ENCODE measurements around the gene LIN28B.

LIN28B gene

GRCh38 chr6:105015482-105015881 is 58.6 kb downstream of the LIN28B start:
- DNase-seq: no peak

GRCh38 chr6:105019285-105019684 is 62.4 kb downstream of the LIN28B start:
- no peak for DNase-seq

- no peak for DNase-seq
Observed at GRCh38 chr6:105021399-105021798, 64.5 kb downstream of the LIN28B start.

GRCh38 chr6:105022416-105022815 is 65.5 kb downstream of the LIN28B start:
- DNase-seq: no peak

- no peak for DNase-seq
Observed at GRCh38 chr6:105024803-105025202, 67.9 kb downstream of the LIN28B start.

- DNase-seq: no peak
Observed at GRCh38 chr6:105028898-105029297, 72.0 kb downstream of the LIN28B start.

- no peak for DNase-seq
Observed at GRCh38 chr6:105029581-105029980, 72.7 kb downstream of the LIN28B start.

GRCh38 chr6:105034470-105034869 is 77.6 kb downstream of the LIN28B start:
- DNase-seq: no peak

GRCh38 chr6:105035299-105035698 is 78.4 kb downstream of the LIN28B start:
- no peak for DNase-seq

- DNase-seq: no peak
Observed at GRCh38 chr6:105036351-105036750, 79.4 kb downstream of the LIN28B start.

GRCh38 chr6:105038259-105038658 is 81.4 kb downstream of the LIN28B start:
- no peak for DNase-seq

- DNase-seq: no peak
Observed at GRCh38 chr6:105041880-105042279, 85.0 kb downstream of the LIN28B start.

- DNase-seq: no peak
Observed at GRCh38 chr6:105042648-105043047, 85.7 kb downstream of the LIN28B start.

- DNase-seq: no peak
Observed at GRCh38 chr6:105043979-105044378, 87.1 kb downstream of the LIN28B start.

GRCh38 chr6:105045526-105045925 is 88.6 kb downstream of the LIN28B start:
- DNase-seq: no peak

- DNase-seq: no peak
Observed at GRCh38 chr6:105051941-105052471, 95.1 kb downstream of the LIN28B start.

GRCh38 chr6:105056646-105057045 is 99.7 kb downstream of the LIN28B start:
- DNase-seq: no peak

GRCh38 chr6:105057160-105057559 is 100.3 kb downstream of the LIN28B start:
- no peak for DNase-seq

GRCh38 chr6:105058316-105058715 is 101.4 kb downstream of the LIN28B start:
- DNase-seq: no peak

- DNase-seq: no peak
Observed at GRCh38 chr6:105058846-105059245, 101.9 kb downstream of the LIN28B start.

- no peak for DNase-seq
Observed at GRCh38 chr6:105066233-105066632, 109.3 kb downstream of the LIN28B start.

GRCh38 chr6:105066836-105067235 is 109.9 kb downstream of the LIN28B start:
- no peak for DNase-seq

- DNase-seq: no peak
Observed at GRCh38 chr6:105067329-105067728, 110.4 kb downstream of the LIN28B start.

GRCh38 chr6:105068407-105068806 is 111.5 kb downstream of the LIN28B start:
- no peak for DNase-seq

GRCh38 chr6:105069821-105070445 is 113.0 kb downstream of the LIN28B start:
- no peak for DNase-seq

Measured in stimulated activated CD8-positive, alpha-beta memory T cell treated with anti-CD3 and anti-CD28 coated beads, Interleukin-4, amount 100 ng/mL, for 48 hours (primary cell).